SU-DHL-6 (cell line): ENCODE data around the gene CRYBG3.

Experiments used
- H2AFZ ChIP-seq: fragments of 200-600 bp; sonication (generic); 2 replicates; pipeline ENCODE4 v1.6.1; 2014; ENCODE audit warnings: low read depth, mild to moderate bottlenecking, moderate library complexity, mixed read lengths, antibody characterized with exemption, low read length; ENCODE audit not compliant: severe bottlenecking
- H3F3A ChIP-seq: fragments of 200-600 bp; shearing (Covaris generic); 2 replicates; pipeline ENCODE4 v1.6.0; 2016; ENCODE audit warnings: antibody characterized with exemption, mild to moderate bottlenecking; ENCODE audit not compliant: insufficient read depth
- H3K27ac ChIP-seq: fragments of 200-600 bp; sonication (generic); 2 replicates; pipeline ENCODE4 v1.5.1; 2016; ENCODE audit warnings: low read depth, mild to moderate bottlenecking, low read length, moderate library complexity, mixed read lengths
- H3K27me3 ChIP-seq: fragments of 200-600 bp; sonication (generic), shearing (Covaris generic); 2 replicates; pipeline ENCODE4 v1.6.0; 2014; ENCODE audit warnings: mild to moderate bottlenecking, low read length
- H3K36me3 ChIP-seq: fragments of 200-600 bp; sonication (generic); 2 replicates; pipeline ENCODE4 v1.6.1; 2014; ENCODE audit warnings: mild to moderate bottlenecking, low read length, mixed read lengths
- H3K4me2 ChIP-seq: fragments of 300-600, 200-600 bp; shearing (Covaris generic), sonication (generic); 2 replicates; pipeline ENCODE4 v1.6.0; 2014; ENCODE audit warnings: low read length, low read depth, mild to moderate bottlenecking; ENCODE audit not compliant: poor library complexity, severe bottlenecking
- H3K4me3 ChIP-seq: fragments of 200-600 bp; sonication (generic); 2 replicates; pipeline ENCODE4 v1.5.1; 2014; ENCODE audit warnings: antibody characterized with exemption, low read length, mild to moderate bottlenecking, mixed read lengths; ENCODE audit not compliant: insufficient read depth, poor library complexity, severe bottlenecking
- H3K79me2 ChIP-seq: fragments of 200-600 bp; sonication (generic); 2 replicates; pipeline ENCODE4 v1.6.1; 2014; ENCODE audit warnings: mild to moderate bottlenecking, low read length, moderate library complexity; ENCODE audit not compliant: insufficient read depth
- H3K9ac ChIP-seq: fragments of 200-600 bp; sonication (generic); 2 replicates; pipeline ENCODE4 v1.7.0; 2014; ENCODE audit warnings: mild to moderate bottlenecking, low read length
- H3K9me2 ChIP-seq: fragments of 200-600 bp; sonication (generic); replicated peaks from 2 replicates; pipeline ENCODE4 v1.6.1; 2014; ENCODE audit warnings: low read length; ENCODE audit not compliant: insufficient read depth
- H3K9me3 ChIP-seq: fragments of 200-600 bp; sonication (generic); 2 replicates; pipeline ENCODE4 v1.6.1; 2014; ENCODE audit warnings: low read length, mixed read lengths; ENCODE audit not compliant: insufficient read depth
- H4K20me1 ChIP-seq: fragments of 200-600 bp; sonication (generic); 2 replicates; pipeline ENCODE4 v1.6.1; 2014; ENCODE audit warnings: low read depth, mild to moderate bottlenecking, antibody characterized with exemption, low read length, moderate library complexity, mixed read lengths
- CTCF ChIP-seq: fragments of 200-600 bp; sonication (generic); IDR thresholded peaks from one replicate; pipeline ENCODE4 v1.5.1; 2017; ENCODE audit warnings: antibody characterized with exemption, mild to moderate bottlenecking, low read length, moderate library complexity; ENCODE audit not compliant: insufficient read depth, poor library complexity, severe bottlenecking
- EZH2phosphoT487 ChIP-seq: fragments of 200-600 bp; sonication (generic), shearing (Covaris generic); conservative IDR thresholded peaks from 2 replicates; pipeline ENCODE4 v1.6.1; 2018; ENCODE audit warnings: mild to moderate bottlenecking, antibody characterized with exemption, low read length, moderate library complexity, mixed read lengths

The CRYBG3 gene

DNA sequence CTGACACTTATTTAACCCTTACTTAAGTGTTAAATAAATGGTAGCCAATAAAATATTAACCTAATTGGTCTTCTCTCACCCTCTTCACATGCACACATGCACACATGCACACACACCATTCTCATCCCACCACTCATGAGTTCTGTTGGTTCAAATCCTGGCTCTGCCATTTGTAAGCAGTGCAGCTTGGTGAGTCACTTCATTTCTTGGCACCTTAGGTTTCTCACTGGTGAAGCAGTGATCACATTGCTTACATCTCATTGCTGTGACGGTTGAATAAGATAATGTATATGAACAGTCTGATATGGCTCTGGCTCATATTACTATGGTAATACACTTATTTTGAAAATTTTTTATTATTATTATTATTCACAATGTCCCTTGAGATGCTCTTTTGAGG, 116.6 kb downstream of the CRYBG3 start:
- 0 out of 2 replicates have a peak, but pooled peaks cover 4% of the 10 kb centered on the region for H3K36me3 ChIP-seq
- no peak for TF ChIP-seq EZH2phosphoT487
- no peak for TF ChIP-seq CTCF

GRCh38 chr3:97939401-97939800, 117.6 kb downstream of the CRYBG3 start:
- Histone ChIP-seq H3K27me3 (no peaks in the 10 kb centered on the region), H3K79me2 (no peaks in the 10 kb centered on the region), H3F3A (no peaks in the 10 kb centered on the region)

More for the DNA sequence above, 116.6 kb downstream of the CRYBG3 start:
- Histone ChIP-seq H3K4me2 (no peak overlapping the region), H2AFZ (no peak overlapping the region), H3K9me3 (no peaks in the 10 kb centered on the region), H3K79me2 (no peaks in the 10 kb centered on the region), H3K9ac (no peak overlapping the region), H4K20me1 (no peaks in the 10 kb centered on the region), H3K27me3 (no peaks in the 10 kb centered on the region), H3K4me3 (no peak overlapping the region), H3F3A (no peaks in the 10 kb centered on the region), H3K9me2 (no peaks in the 10 kb centered on the region), H3K27ac (no peak overlapping the region)

GRCh38 chr3:97940034-97940433, 118.2 kb downstream of the CRYBG3 start:
- Histone ChIP-seq H3K4me3 (no peak overlapping the region), H2AFZ (no peak overlapping the region), H3K27me3 (no peaks in the 10 kb centered on the region), H3K9me3 (no peaks in the 10 kb centered on the region), H3K36me3 (peaks cover 19% of the 10 kb centered on the region), H3K9ac (no peak overlapping the region), H3K4me2 (no peak overlapping the region), H3K79me2 (no peaks in the 10 kb centered on the region), H3F3A (no peaks in the 10 kb centered on the region), H4K20me1 (no peaks in the 10 kb centered on the region), H3K9me2 (no peaks in the 10 kb centered on the region), H3K27ac (no peak overlapping the region)
- TF ChIP-seq EZH2phosphoT487 (no peak), CTCF (no peak)

More at GRCh38 chr3:97939401-97939800, 117.6 kb downstream of the CRYBG3 start:
- Histone ChIP-seq H3K4me3 (no peak overlapping the region), H3K9me2 (no peaks in the 10 kb centered on the region), H3K27ac (no peak overlapping the region), H4K20me1 (no peaks in the 10 kb centered on the region), H3K9me3 (no peaks in the 10 kb centered on the region), H3K36me3 (peaks cover 13% of the 10 kb centered on the region; the same call in 1 of the 2 replicates), H3K4me2 (no peak overlapping the region), H2AFZ (no peak overlapping the region), H3K9ac (no peak overlapping the region)
- TF ChIP-seq CTCF (no peak), EZH2phosphoT487 (no peak)
